K562 (cell line): Measurements from ENCODE around the gene TGFB1I1.

Experiments used
- EGR1 ChIP-seq: fragments of 450-650 bp; conservative IDR thresholded peaks from 2 replicates; pipeline ENCODE4 v1.6.1; 2017; ENCODE audit warnings: mild to moderate bottlenecking
- ERF ChIP-seq: fragments of 450-650 bp; formaldehyde crosslinking; IDR thresholded peaks from 2 replicates; pipeline ENCODE4 v1.4.0; 2020; ENCODE audit warnings: mild to moderate bottlenecking, mixed read lengths
- GATA2 ChIP-seq: sonication (generic); formaldehyde crosslinking; IDR thresholded peaks from 2 replicates; pipeline ENCODE4 v1.4.0; 2020; ENCODE audit warnings: mild to moderate bottlenecking, missing genetic modification reagents
- POLR2A ChIP-seq: fragments of 450-650 bp; conservative IDR thresholded peaks from 2 replicates; pipeline ENCODE4 v1.6.1; 2016
- SMC3 ChIP-seq: conservative IDR thresholded peaks from 2 replicates; pipeline ENCODE4 v1.6.1; 2011; ENCODE audit warnings: low read depth, low read length, improper control_type of control experiment; ENCODE audit not compliant: insufficient read depth
- ZNF57 ChIP-seq: fragments of 450-650 bp; formaldehyde crosslinking; IDR thresholded peaks from 2 replicates; pipeline ENCODE4 v1.4.0; 2020; ENCODE audit warnings: mild to moderate bottlenecking, moderate library complexity

DNA sequence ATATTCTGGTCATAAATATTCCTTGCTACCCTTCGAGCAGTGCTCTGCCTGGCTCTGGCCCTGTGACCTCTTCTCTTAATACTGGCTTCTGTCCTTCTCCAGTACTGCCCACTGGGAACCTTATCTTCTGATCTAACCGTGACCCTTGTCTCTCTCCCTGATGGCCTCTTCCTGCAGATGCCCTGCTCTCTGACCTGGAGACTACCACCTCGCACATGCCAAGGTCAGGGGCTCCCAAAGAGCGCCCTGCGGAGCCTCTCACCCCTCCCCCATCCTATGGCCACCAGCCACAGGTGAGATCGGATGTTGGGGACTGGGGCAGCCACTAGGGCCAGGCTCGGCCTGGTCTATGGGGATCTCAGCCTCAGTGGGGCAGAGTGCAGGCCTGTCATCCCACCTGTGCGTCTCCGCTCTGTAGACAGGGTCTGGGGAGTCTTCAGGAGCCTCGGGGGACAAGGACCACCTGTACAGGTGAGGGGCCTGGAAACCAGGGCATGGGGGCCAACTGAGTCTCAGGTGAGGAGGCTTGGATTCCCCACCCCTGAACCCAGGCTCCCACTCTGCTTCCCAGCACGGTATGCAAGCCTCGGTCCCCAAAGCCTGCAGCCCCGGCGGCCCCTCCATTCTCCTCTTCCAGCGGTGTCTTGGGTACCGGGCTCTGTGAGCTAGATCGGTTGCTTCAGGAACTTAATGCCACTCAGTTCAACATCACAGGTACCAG is 1.5 kb downstream of the TGFB1I1 start:
- TF ChIP-seq SMC3 (no peak), EGR1 (no peak), ZNF57 (no peak), ERF (CRISPR knock-in tag) (no peak), GATA2 (CRISPR knock-in tag) (no peak), POLR2A (no peak)
